ENCODE measurements around the gene NFILZ.

NFILZ gene

DNA sequence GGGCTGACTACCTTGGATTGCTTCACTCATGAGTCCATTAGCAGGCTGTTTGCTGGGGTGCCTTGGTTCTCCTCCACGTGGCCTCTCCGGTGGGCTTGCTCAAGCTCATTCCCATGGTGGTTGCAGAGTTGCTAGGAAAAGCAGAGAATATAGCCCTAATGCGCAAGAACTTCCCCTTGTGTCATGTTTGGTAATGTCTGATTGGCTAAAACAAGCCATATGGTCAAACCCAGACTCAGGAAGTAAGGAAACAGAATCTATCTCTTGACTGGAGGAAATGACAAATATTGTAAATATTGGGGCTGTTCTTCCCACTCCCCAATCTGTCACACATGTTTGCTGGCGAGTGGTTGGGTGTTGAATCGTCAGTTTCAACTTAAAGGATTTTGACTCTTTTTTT is 12.1 kb downstream of the NFILZ start:
- H3K36me3 ChIP-seq (ENCODE audit: control insufficient read depth, insufficient read depth, low read length), result no peaks in the 10 kb centered on the region
- H3K9me3 ChIP-seq (ENCODE audit: control insufficient read depth, low read length), result no peaks in the 10 kb centered on the region
- 80 to 87% methylated on average over 3 of the region's 5 CpGs for WGBS, 2 experiments (ENCODE audit: insufficient coverage in 2 of 2)
- no peaks in the 10 kb centered on the region for H3K4me1 ChIP-seq (ENCODE audit: control insufficient read depth, insufficient read depth, low read length, poor library complexity, severe bottlenecking)
- H3K4me3 ChIP-seq (ENCODE audit: extremely low read depth, insufficient read depth, low read length, poor library complexity, severe bottlenecking), result no peak overlapping the region
- H3K27ac ChIP-seq (ENCODE audit: low read depth, low read length, severe bottlenecking), result no peak overlapping the region

DNA sequence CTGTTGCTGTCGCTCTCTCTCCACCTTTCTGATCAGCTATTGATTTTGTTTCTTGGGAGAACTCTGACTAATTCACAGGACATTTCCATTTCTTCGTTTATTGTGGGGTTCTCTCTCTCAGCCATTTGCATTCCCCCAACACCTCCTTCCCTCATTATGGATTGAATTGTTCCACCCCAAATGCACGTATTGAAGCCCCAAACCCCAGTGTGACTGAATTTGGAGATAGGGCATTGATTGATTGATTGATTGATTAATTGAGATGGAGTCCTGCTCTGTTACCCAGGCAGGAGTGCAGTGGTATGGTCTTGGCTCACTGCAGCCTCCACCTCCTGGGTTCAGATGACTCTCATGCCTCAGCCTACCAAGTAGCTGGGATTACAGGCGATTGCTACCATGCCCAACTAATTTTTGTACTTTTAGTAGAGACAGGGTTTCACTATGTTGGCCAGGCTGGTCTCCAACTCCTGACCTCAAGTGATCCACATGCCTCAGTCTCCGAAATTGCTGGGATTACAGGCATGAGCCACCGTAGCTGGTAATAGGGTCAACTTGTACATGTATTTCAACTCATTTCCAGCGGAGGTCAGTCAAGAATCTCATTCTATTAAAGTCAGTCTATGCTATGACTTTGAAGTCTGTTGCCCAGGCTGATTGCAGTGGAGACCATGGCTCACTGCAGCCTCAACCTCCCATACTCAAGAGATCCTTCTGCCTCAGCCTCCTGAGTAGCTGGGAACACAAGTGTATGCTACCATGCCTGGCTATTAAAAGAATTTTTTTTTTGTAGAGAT is 13.6 kb downstream of the NFILZ start:
- H3K4me1 ChIP-seq (ENCODE audit: control insufficient read depth, insufficient read depth, low read length, poor library complexity, severe bottlenecking), result no peaks in the 10 kb centered on the region
- WGBS, 2 experiments (ENCODE audit: insufficient coverage in 2 of 2), result 76 to 100% methylated on average over 2 to 5 of the region's 7 CpGs

DNA sequence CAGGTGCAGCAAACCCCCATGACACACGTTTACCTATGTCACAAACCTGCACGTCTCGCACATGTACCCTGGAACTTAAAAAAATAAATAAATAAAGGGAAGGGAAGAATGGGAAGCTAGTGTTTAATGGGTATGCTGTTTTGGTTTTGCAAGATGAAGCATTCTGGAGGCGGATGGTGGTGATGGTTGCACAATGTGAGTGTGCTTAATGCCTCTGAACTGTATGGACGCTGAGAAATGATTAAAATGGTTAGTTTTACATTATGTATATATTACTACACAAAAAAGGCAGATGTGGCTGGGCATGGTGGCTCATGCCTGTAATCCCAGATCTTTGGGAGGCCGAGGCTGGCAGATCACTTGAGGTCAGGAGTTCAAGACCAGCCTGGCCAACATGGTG is 17.8 kb downstream of the NFILZ start:
- 86 to 89% methylated on average over 1 to 4 of the region's 6 CpGs for WGBS, 2 experiments (ENCODE audit: insufficient coverage in 2 of 2)
- Histone ChIP-seq H3K9me3 (ENCODE audit: control insufficient read depth, low read length) (no peaks in the 10 kb centered on the region), H3K36me3 (ENCODE audit: control insufficient read depth, insufficient read depth, low read length) (no peaks in the 10 kb centered on the region), H3K4me3 (ENCODE audit: extremely low read depth, insufficient read depth, low read length, poor library complexity, severe bottlenecking) (no peak overlapping the region), H3K27ac (ENCODE audit: low read depth, low read length, severe bottlenecking) (no peak overlapping the region), H3K4me1 (ENCODE audit: control insufficient read depth, insufficient read depth, low read length, poor library complexity, severe bottlenecking) (no peaks in the 10 kb centered on the region)

More for the DNA sequence above, 13.6 kb downstream of the NFILZ start:
- Histone ChIP-seq H3K9me3 (ENCODE audit: control insufficient read depth, low read length) (no peaks in the 10 kb centered on the region), H3K27ac (ENCODE audit: low read depth, low read length, severe bottlenecking) (no peak overlapping the region), H3K4me3 (ENCODE audit: extremely low read depth, insufficient read depth, low read length, poor library complexity, severe bottlenecking) (no peak overlapping the region), H3K36me3 (ENCODE audit: control insufficient read depth, insufficient read depth, low read length) (no peaks in the 10 kb centered on the region)

DNA sequence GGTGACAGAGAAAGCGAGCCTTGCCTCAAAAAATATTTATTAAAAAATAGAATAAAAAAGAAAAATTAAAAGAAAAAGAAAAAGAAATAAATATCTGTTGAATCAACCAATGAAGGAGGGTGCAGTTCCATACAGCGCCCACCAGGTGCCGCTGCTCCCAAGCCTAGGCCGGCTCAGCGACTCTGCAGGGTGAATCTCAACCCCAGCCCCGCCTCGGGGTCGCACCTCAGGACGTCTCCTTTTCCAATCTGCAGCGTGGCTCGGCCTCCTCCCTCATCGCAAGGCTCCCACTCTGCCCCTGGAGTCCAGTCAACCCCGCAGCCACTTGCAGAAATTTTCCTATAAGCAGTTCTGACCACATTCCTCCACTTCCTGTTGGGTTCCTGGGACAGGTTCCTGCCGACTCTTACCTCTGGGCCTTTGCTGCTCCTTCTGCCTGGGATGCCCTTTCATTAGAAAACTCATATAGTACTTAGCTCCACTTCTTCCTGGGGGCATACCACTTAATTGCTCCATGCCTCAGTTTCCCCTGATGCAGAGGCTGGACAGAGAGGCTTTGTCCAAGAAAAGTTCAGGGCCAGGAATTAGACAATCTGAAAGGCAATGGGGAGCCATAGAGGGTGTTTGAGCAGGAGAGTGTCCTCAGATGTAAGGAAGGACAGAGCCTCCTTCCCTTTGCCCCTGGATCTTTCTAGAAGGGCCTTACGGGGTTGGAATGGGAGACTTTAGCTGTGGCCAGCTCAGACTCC is 24.3 kb downstream of the NFILZ start:
- Histone ChIP-seq H3K4me3 (ENCODE audit: extremely low read depth, insufficient read depth, low read length, poor library complexity, severe bottlenecking) (no peak overlapping the region), H3K9me3 (ENCODE audit: control insufficient read depth, low read length) (no peaks in the 10 kb centered on the region), H3K4me1 (ENCODE audit: control insufficient read depth, insufficient read depth, low read length, poor library complexity, severe bottlenecking) (peaks cover 6% of the 10 kb centered on the region), H3K36me3 (ENCODE audit: control insufficient read depth, insufficient read depth, low read length) (no peaks in the 10 kb centered on the region), H3K27ac (ENCODE audit: low read depth, low read length, severe bottlenecking) (no peak overlapping the region)
- WGBS, 2 experiments (ENCODE audit: insufficient coverage in 2 of 2), result 11 to 15% methylated on average over 5 to 14 of the region's 15 CpGs

DNA sequence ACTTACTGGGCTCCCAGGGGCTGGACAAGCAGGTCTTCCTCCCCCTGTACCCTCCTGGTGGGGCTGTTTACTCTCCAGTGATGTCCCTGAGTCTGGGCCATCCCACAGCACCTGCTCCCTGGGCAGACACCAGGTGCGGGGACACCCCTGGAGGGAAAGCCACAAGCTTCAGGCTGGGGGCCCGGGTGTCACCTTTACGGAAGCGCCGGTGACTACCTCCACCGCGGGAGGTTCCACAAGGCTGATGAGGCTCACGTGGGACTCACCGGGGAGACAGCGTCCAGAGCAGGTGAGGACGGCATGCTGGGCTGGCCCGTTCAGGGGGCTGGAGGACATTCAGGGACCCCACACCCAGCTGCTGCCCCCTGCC is 24.9 kb downstream of the NFILZ start:
- H3K4me1 ChIP-seq (ENCODE audit: control insufficient read depth, insufficient read depth, low read length, poor library complexity, severe bottlenecking), result peaks cover 6% of the 10 kb centered on the region
- 84 to 89% methylated on average over 10 to 12 of the region's 12 CpGs for WGBS, 2 experiments (ENCODE audit: insufficient coverage in 2 of 2)
- H3K4me3 ChIP-seq (ENCODE audit: extremely low read depth, insufficient read depth, low read length, poor library complexity, severe bottlenecking), result no peak overlapping the region
- H3K27ac ChIP-seq (ENCODE audit: low read depth, low read length, severe bottlenecking), result no peak overlapping the region
- no peaks in the 10 kb centered on the region for H3K36me3 ChIP-seq (ENCODE audit: control insufficient read depth, insufficient read depth, low read length)
- H3K9me3 ChIP-seq (ENCODE audit: control insufficient read depth, low read length), result no peaks in the 10 kb centered on the region

DNA sequence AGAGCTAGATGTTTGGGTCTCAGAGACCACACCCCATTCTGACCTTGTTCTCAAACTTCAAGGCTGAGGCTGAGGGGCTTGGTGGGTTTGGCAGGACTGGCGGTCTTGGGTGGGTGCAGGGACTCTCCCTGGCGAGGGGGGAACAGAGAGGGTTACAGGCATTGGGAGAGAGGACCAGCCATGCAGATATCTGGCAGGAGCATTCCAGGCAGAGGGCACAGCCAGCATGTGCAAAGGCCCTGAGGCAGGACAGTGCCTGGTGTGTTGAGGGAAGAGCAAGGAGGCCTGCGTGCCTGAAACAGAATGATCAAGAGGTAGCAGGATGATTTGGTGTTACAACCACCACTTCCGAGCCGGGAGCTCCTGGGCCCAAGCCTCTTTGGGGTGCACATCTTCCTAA is 27.4 kb downstream of the NFILZ start:
- Histone ChIP-seq H3K9me3 (ENCODE audit: control insufficient read depth, low read length) (no peaks in the 10 kb centered on the region), H3K4me3 (ENCODE audit: extremely low read depth, insufficient read depth, low read length, poor library complexity, severe bottlenecking) (no peak overlapping the region), H3K27ac (ENCODE audit: low read depth, low read length, severe bottlenecking) (no peak overlapping the region), H3K36me3 (ENCODE audit: control insufficient read depth, insufficient read depth, low read length) (no peaks in the 10 kb centered on the region), H3K4me1 (ENCODE audit: control insufficient read depth, insufficient read depth, low read length, poor library complexity, severe bottlenecking) (peaks cover 6% of the 10 kb centered on the region)
- 86 to 88% methylated on average over 5 of the region's 5 CpGs for WGBS, 2 experiments (ENCODE audit: insufficient coverage in 2 of 2)

DNA sequence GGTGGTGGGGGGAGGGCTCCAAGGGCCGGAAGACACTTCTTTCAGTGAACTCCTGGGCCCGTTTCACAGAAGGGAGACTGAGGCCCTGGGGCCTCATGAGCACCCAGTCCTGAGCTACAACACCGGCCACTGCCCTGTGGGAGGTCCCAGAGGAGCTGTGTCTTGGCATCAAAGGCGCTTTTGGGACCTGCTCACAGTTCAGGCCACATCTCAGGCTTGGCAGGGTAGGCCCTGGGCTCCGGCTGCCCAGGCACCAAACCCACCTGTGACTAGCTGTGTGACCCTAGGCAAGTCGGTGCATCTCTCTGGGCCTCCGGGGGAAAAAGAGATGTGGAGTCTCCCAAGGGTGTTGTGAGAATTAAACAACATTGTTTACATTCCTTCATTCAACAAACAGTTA is 29.5 kb downstream of the NFILZ start:
- Histone ChIP-seq H3K4me1 (ENCODE audit: control insufficient read depth, insufficient read depth, low read length, poor library complexity, severe bottlenecking) (peaks cover 3% of the 10 kb centered on the region), H3K4me3 (ENCODE audit: extremely low read depth, insufficient read depth, low read length, poor library complexity, severe bottlenecking) (no peak overlapping the region), H3K27ac (ENCODE audit: low read depth, low read length, severe bottlenecking) (no peak overlapping the region), H3K9me3 (ENCODE audit: control insufficient read depth, low read length) (no peaks in the 10 kb centered on the region), H3K36me3 (ENCODE audit: control insufficient read depth, insufficient read depth, low read length) (no peaks in the 10 kb centered on the region)
- WGBS, 2 experiments (ENCODE audit: insufficient coverage in 2 of 2), result 80 to 85% methylated on average over 4 to 5 of the region's 7 CpGs

DNA sequence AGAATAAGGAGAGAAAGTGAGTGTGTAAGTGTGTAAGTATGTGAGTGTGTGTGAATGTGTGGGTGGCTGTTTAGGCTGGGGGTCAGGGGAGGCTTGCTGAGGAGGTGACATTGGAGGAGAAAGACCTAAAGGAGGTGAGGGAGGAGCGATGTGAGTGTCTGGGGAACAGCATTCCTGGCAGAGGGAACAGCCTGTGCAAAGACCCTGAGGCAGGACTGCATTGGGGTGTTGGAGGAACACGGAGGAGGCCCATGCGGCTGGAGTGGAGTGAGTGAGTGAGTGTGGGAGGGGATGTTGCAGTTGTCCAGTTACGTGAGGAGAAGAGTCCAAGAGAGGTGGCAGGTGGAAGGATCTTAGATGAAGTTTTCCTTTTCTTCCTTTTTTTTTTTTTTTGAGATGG is 31.8 kb downstream of the NFILZ start:
- H3K4me1 ChIP-seq (ENCODE audit: control insufficient read depth, insufficient read depth, low read length, poor library complexity, severe bottlenecking), result no peaks in the 10 kb centered on the region
- no peaks in the 10 kb centered on the region for H3K9me3 ChIP-seq (ENCODE audit: control insufficient read depth, low read length)
- no peak overlapping the region for H3K27ac ChIP-seq (ENCODE audit: low read depth, low read length, severe bottlenecking)
- WGBS, 2 experiments (ENCODE audit: insufficient coverage in 2 of 2), result 87 to 94% methylated on average over 2 to 4 of the region's 4 CpGs
- H3K36me3 ChIP-seq (ENCODE audit: control insufficient read depth, insufficient read depth, low read length), result no peaks in the 10 kb centered on the region
- H3K4me3 ChIP-seq (ENCODE audit: extremely low read depth, insufficient read depth, low read length, poor library complexity, severe bottlenecking), result no peak overlapping the region

DNA sequence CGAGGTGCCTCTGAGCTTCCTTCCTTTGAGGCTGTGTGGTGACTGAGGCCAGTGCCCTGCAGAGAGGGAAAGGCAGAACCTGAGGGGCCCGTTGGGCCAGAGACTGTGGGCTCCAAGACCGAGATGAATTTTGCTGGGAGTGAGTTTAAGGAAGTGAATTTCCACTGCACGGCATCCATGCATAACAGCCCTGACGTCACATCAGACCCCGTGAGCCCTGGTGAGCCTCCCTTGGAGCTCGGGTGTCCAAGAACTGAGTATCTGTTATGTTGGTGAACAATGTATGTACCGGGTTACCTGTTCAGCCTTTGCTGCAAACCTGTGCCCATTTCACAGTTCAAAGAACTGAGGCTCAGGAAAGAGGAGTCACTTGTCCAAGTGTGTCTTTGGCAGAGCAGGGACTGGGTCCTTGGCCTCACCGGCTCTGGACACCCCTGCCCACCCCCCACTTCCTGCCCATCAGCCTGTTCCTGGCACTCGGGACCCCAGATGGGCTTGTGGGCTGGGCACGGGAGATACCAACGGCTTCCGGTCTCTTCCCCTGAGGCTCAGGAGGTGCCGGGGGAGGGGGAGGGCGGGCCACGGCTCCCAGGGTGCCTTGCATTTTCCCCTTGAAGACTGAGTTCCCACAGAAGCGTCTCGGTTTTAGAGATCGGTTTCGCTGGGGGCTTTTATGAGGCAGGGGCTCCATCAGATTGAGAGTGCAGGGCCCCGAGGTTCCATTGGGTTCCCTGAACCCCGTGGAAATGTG is 33.7 kb downstream of the NFILZ start:
- WGBS, 2 experiments (ENCODE audit: insufficient coverage in 2 of 2), result 56 to 61% methylated on average over 20 to 22 of the region's 22 CpGs
- Histone ChIP-seq H3K9me3 (ENCODE audit: control insufficient read depth, low read length) (no peaks in the 10 kb centered on the region), H3K36me3 (ENCODE audit: control insufficient read depth, insufficient read depth, low read length) (no peaks in the 10 kb centered on the region), H3K4me1 (ENCODE audit: control insufficient read depth, insufficient read depth, low read length, poor library complexity, severe bottlenecking) (no peaks in the 10 kb centered on the region), H3K4me3 (ENCODE audit: extremely low read depth, insufficient read depth, low read length, poor library complexity, severe bottlenecking) (no peak overlapping the region), H3K27ac (ENCODE audit: low read depth, low read length, severe bottlenecking) (no peak overlapping the region)

DNA sequence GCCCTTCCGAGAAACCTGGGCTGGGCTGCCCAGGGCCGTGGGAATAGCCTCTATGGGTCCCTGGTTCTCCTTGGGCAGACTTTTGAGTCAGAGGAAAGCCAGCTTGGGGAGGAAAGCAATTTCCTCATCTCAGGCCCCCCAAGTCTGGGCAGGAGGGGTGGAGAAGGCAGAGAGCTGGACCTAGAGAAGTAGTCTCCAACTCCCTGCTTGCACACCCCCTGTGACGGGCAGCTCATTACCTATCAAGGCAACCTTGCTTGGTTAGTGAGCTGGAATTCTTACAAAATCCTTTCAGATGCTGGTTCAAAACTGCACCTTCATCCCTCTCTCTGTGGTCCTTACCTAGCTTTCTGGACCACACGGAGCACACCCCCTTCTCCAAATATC is 34.2 kb downstream of the NFILZ start:
- H3K27ac ChIP-seq (ENCODE audit: low read depth, low read length, severe bottlenecking), result no peak overlapping the region
- H3K36me3 ChIP-seq (ENCODE audit: control insufficient read depth, insufficient read depth, low read length), result no peaks in the 10 kb centered on the region
- H3K9me3 ChIP-seq (ENCODE audit: control insufficient read depth, low read length), result no peaks in the 10 kb centered on the region
- H3K4me3 ChIP-seq (ENCODE audit: extremely low read depth, insufficient read depth, low read length, poor library complexity, severe bottlenecking), result no peak overlapping the region
- WGBS, 2 experiments (ENCODE audit: insufficient coverage in 2 of 2), result 77 to 87% methylated on average over 3 to 4 of the region's 4 CpGs
- no peaks in the 10 kb centered on the region for H3K4me1 ChIP-seq (ENCODE audit: control insufficient read depth, insufficient read depth, low read length, poor library complexity, severe bottlenecking)
